ENCODE results near the gene NCS1.

NCS1 gene

GRCh38 chr9:130225071-130225470 is 52.9 kb downstream of the NCS1 start:
- DNase-seq (ENCODE audit: low read depth), result no peak
- no peak for TF ChIP-seq CTCF (IDR thresholded peaks at IDR 0.05; ENCODE audit: low read length, missing control alignments)
- H3K4me3 ChIP-seq (replicated peaks; ENCODE audit: low read depth, low read length), result no peak overlapping the region

- TF ChIP-seq CTCF (IDR thresholded peaks at IDR 0.05; ENCODE audit: low read length, missing control alignments), result no peak
- no peak overlapping the region for H3K4me3 ChIP-seq (replicated peaks; ENCODE audit: low read depth, low read length)
- DNase-seq (ENCODE audit: low read depth), result no peak
These were observed 53.4 kb downstream of the NCS1 start for GRCh38 chr9:130225586-130225985.

GRCh38 chr9:130226112-130226511 is 53.9 kb downstream of the NCS1 start:
- H3K4me3 ChIP-seq (replicated peaks; ENCODE audit: low read depth, low read length), result no peak overlapping the region
- no peak for TF ChIP-seq CTCF (IDR thresholded peaks at IDR 0.05; ENCODE audit: low read length, missing control alignments)
- DNase-seq (ENCODE audit: low read depth), result no peak

- DNase-seq (ENCODE audit: low read depth), result no peak
- H3K4me3 ChIP-seq (replicated peaks; ENCODE audit: low read depth, low read length), result no peak overlapping the region
- TF ChIP-seq CTCF (IDR thresholded peaks at IDR 0.05; ENCODE audit: low read length, missing control alignments), result no peak
These were observed 55.6 kb downstream of the NCS1 start for GRCh38 chr9:130227833-130228232.

GRCh38 chr9:130229759-130230158 is 57.6 kb downstream of the NCS1 start:
- no peak for TF ChIP-seq CTCF (IDR thresholded peaks at IDR 0.05; ENCODE audit: low read length, missing control alignments)
- H3K4me3 ChIP-seq (replicated peaks; ENCODE audit: low read depth, low read length), result no peak overlapping the region
- DNase-seq (ENCODE audit: low read depth), result no peak

- TF ChIP-seq CTCF (IDR thresholded peaks at IDR 0.05; ENCODE audit: low read length, missing control alignments), result no peak
- no peak for DNase-seq (ENCODE audit: low read depth)
- H3K4me3 ChIP-seq (replicated peaks; ENCODE audit: low read depth, low read length), result no peak overlapping the region
These were observed 58.4 kb downstream of the NCS1 start for GRCh38 chr9:130230631-130231030.

GRCh38 chr9:130232899-130233586 is 60.8 kb downstream of the NCS1 start:
- H3K4me3 ChIP-seq (replicated peaks; ENCODE audit: low read depth, low read length), result no peak overlapping the region
- no peak for DNase-seq (ENCODE audit: low read depth)
- no peak for TF ChIP-seq CTCF (IDR thresholded peaks at IDR 0.05; ENCODE audit: low read length, missing control alignments)
